ENCODE data around the gene GGNBP2. TPM values are rescaled to one million over a fixed set of nuclear protein-coding genes. Genes with fewer than 3 reads are reported as not detected.
"Not testable (repeated sequence)": the region's sequence is repeated elsewhere in the genome, so short reads cannot be mapped to it uniquely, and the experiment has no call there.

GGNBP2 gene
- total RNA-seq, 2 donors from 2014 or later, result 36.3 to 43.8 TPM

GRCh38 chr17:36600936-36601302 lies 56.2 kb downstream of the GGNBP2 start:
- DNase-seq (no peak), ATAC-seq (peak; percentile 10)
- intact Hi-C loops (cut with DNase I), result no loop called here
- Histone ChIP-seq H3K4me3 (no peak overlapping the region), H3K9me3 (no peaks in the 10 kb centered on the region), H3K27ac (peak overlapping the region; percentile 74 to 89 (median 80)), H3K27me3 (no peaks in the 10 kb centered on the region), H3K36me3 (replicated peaks in 1 of 2; ENCODE audit: insufficient read depth in 1 of 2, low read depth in 2 of 2) (no peaks in the 10 kb centered on the region), H3K4me1 (peaks cover 29% of the 10 kb centered on the region)
- 11 to 16% methylated on average over 10 of the region's 10 CpGs for WGBS, 2 donors
- no peak for TF ChIP-seq POLR2A (IDR thresholded peaks at IDR 0.05)
- no peak for TF ChIP-seq CTCF (IDR thresholded peaks at IDR 0.05)

DNA sequence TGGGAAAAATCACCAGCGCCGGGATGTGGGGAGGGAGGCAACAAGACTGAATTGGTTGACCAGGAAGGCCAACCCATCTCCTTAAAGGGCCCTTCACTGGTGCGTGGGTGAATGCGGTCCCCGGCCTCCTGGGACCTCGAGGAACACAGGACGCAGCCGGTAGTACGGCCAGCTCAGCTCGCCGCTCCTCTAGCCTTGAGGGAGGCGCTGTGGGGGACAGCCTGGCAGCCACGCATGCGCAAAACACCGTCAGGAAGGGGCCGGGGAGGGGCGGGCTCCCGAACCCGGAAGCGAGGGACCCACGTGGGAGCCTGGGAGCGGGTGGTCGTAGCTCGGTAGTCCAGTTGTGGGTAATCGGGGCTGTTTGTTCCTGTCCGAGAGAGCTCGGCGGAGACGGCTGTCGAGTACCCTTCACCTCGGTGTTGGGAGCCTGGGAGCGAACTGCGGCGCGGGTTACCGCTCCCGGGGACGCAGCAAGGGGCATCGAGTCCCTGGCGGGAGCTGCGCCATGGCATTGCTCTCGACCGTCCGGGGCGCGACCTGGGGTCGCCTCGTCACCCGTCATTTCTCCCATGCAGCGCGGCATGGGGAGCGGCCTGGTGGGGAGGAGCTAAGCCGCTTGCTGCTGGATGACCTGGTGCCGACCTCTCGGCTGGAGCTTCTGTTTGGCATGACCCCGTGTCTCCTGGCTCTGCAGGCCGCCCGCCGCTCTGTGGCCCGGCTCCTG lies 56.7 kb downstream of the GGNBP2 start, which contains the start of gene MRM1:
Gene MRM1, plus strand, starts transcription at position 281 of the 727 bp plus-strand sequence. Its CDS starts 228 bp downstream, at position 509.
- no peaks in the 10 kb centered on the region for H3K9me3 ChIP-seq
- intact Hi-C loops (cut with DNase I), result no loop called here
- TF ChIP-seq CTCF (IDR thresholded peaks at IDR 0.05) (peak in 3 of 7 experiments; percentile 16 to 33 (median 22)), POLR2A (IDR thresholded peaks at IDR 0.05) (peak; percentile 48 to 86 (median 86))
- peak; percentile 95 for ATAC-seq
- no peaks in the 10 kb centered on the region for H3K36me3 ChIP-seq (replicated peaks in 1 of 2; ENCODE audit: insufficient read depth in 1 of 2, low read depth in 2 of 2)
- H3K4me1 ChIP-seq, result peaks cover 29% of the 10 kb centered on the region
- 0% methylated on average over 5 to 57 of the region's 60 CpGs for WGBS, 2 donors
- peak within 1 kb of the TSS; percentile 74 to 89 (median 80) for H3K27ac ChIP-seq
- DNase-seq, result peak; percentile 94 to 96 (median 96)
- no peaks in the 10 kb centered on the region for H3K27me3 ChIP-seq
- H3K4me3 ChIP-seq, result peak within 1 kb of the TSS; percentile 95 to 98

DNA sequence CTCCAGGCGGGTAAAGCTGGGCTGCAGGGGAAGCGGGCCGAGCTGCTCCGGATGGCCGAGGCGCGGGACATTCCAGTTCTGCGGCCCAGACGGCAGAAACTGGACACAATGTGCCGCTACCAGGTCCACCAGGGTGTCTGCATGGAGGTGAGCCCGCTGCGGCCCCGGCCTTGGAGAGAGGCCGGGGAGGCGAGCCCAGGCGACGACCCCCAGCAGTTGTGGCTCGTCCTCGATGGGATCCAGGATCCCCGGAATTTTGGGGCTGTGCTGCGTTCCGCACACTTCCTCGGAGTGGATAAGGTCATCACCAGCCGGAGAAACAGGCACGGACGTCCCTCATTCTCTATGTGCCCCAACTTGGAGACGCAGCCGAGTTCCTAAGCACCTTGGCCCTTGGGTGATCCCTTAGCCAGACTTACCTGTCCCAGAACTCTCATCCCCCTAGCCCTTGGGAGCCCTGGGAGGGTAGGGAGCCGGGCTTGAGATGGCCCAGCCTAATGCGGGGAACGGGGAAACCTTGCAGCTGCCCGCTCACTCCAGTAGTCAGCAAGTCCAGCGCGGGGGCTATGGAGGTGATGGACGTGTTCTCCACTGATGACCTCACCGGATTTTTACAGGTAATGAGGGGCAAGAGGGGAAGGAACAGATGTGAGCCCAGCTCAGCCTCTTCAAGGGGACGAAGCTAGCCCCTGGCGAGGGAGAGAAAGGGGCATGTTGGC lies 57.5 kb downstream of the GGNBP2 start:
- TF ChIP-seq POLR2A (IDR thresholded peaks at IDR 0.05) (no peak), CTCF (IDR thresholded peaks at IDR 0.05) (no peak)
- H3K4me3 ChIP-seq, result peak overlapping the region; percentile 95 to 98
- WGBS, 2 donors, result 1 to 20% methylated on average over 4 to 34 of the region's 38 CpGs
- ATAC-seq (peak; percentile 4), DNase-seq (peak in 2 of 4 donors; percentile 16 to 36)
- H3K27me3 ChIP-seq, result no peaks in the 10 kb centered on the region
- intact Hi-C loops (cut with DNase I), result no loop called here
- H3K36me3 ChIP-seq (replicated peaks in 1 of 2; ENCODE audit: insufficient read depth in 1 of 2, low read depth in 2 of 2), result no peaks in the 10 kb centered on the region
- H3K4me1 ChIP-seq, result peaks cover 29% of the 10 kb centered on the region
- H3K9me3 ChIP-seq, result no peaks in the 10 kb centered on the region
- H3K27ac ChIP-seq, result peak overlapping the region; percentile 74 to 89 (median 80)

- no peaks in the 10 kb centered on the region for H3K36me3 ChIP-seq (replicated peaks in 1 of 2; ENCODE audit: insufficient read depth in 1 of 2, low read depth in 2 of 2)
- ATAC-seq, result no peak
- peaks cover 29% of the 10 kb centered on the region for H3K4me1 ChIP-seq
- intact Hi-C loops (cut with DNase I), result no loop called here
- peak overlapping the region; percentile 95 to 98 for H3K4me3 ChIP-seq
- peak; percentile 56 to 74 (median 62) for DNase-seq
- 11 to 25% methylated on average over 5 of the region's 5 CpGs for WGBS, 2 donors
- no peaks in the 10 kb centered on the region for H3K27me3 ChIP-seq
- TF ChIP-seq POLR2A (IDR thresholded peaks at IDR 0.05) (no peak), CTCF (IDR thresholded peaks at IDR 0.05) (peak; percentile 47 to 71 (median 54))
- H3K27ac ChIP-seq, result no peak overlapping the region
- H3K9me3 ChIP-seq, result no peaks in the 10 kb centered on the region
Measured at GRCh38 chr17:36602924-36603384, 58.2 kb downstream of the GGNBP2 start.

DNA sequence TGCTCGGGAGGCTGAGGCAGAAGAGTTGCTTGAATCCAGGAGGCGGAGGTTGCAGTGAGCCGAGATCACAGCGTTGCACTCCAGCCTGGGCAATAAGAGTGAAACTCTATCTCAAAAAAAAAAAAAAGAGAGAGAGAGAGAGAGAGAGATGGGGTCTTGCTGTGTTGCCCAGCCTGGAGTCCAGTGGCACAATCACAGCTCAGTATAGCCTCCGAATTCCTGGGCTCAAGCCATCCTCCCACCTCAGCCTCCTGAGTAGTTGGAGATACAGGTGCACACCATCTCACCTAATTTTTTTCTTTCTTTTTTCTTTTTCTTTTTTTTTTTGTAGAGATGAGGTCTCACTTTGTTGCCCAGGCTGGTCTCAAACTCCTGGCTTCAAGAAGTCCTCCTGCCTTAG lies 60.3 kb downstream of the GGNBP2 start:
- H3K4me3 ChIP-seq; H3K27me3 ChIP-seq; ATAC-seq; H3K36me3 ChIP-seq (replicated peaks in 1 of 2; ENCODE audit: insufficient read depth in 1 of 2, low read depth in 2 of 2); H3K27ac ChIP-seq; intact Hi-C loops (cut with DNase I); H3K9me3 ChIP-seq; DNase-seq: not testable (repeated sequence)
- 93 to 99% methylated on average over 5 of the region's 5 CpGs for WGBS, 2 donors
- peaks cover 29% of the 10 kb centered on the region for H3K4me1 ChIP-seq

Measured in body of pancreas (tissue), 4 donors.